H9 (cell line): Measurements from ENCODE around the gene MUSTN1. TPM values are rescaled to one million over a fixed set of nuclear protein-coding genes. Genes with fewer than 3 reads are reported as not detected.
A peak's percentile ranks its signal among the peaks of the same experiment; 100 is the strongest.

ENCODE experiments used
- DNase-seq: peaks from one replicate; pipeline ENCODE4 v3.0.0-alpha.2; 2017
- H2AFZ ChIP-seq: one replicate; pipeline ENCODE4 v1.6.1; 2013; ENCODE audit warnings: mild to moderate bottlenecking, low read length, control low read depth, moderate library complexity
- H2AK5ac ChIP-seq: 2 replicates; pipeline ENCODE4 v1.6.1; 2013; ENCODE audit warnings: low read length, control low read depth, mixed read lengths; ENCODE audit not compliant: insufficient read length
- H2BK120ac ChIP-seq: one replicate; pipeline ENCODE4 v1.6.1; 2013; ENCODE audit warnings: low read depth, mild to moderate bottlenecking, low read length, control low read depth, inconsistent platforms; ENCODE audit not compliant: poor library complexity, severe bottlenecking
- H2BK12ac ChIP-seq: 2 replicates; pipeline ENCODE4 v1.6.1; 2013; ENCODE audit warnings: low read length, control low read depth, mixed read lengths, low read depth; ENCODE audit not compliant: insufficient read length
- H2BK15ac ChIP-seq: 2 replicates; pipeline ENCODE4 v1.6.1; 2013; ENCODE audit warnings: low read depth, low read length, control low read depth
- H2BK20ac ChIP-seq: one replicate; pipeline ENCODE4 v1.6.1; 2013; ENCODE audit warnings: low read depth, mild to moderate bottlenecking, low read length, control low read depth, inconsistent platforms; ENCODE audit not compliant: poor library complexity, severe bottlenecking
- H2BK5ac ChIP-seq: 2 replicates; pipeline ENCODE4 v1.6.1; 2013; ENCODE audit warnings: low read length, control low read depth, mixed read lengths; ENCODE audit not compliant: insufficient read length
- H3K14ac ChIP-seq: 2 replicates; pipeline ENCODE4 v1.6.1; 2013; ENCODE audit warnings: low read length, control low read depth; ENCODE audit not compliant: insufficient read depth
- H3K18ac ChIP-seq: 2 replicates; pipeline ENCODE4 v1.6.1; 2013; ENCODE audit warnings: low read depth, mild to moderate bottlenecking, mixed read lengths, low read length, control low read depth; ENCODE audit not compliant: insufficient read length
- H3K23ac ChIP-seq: 2 replicates; pipeline ENCODE4 v1.6.1; 2013; ENCODE audit warnings: low read length, control low read depth, mixed read lengths, low read depth; ENCODE audit not compliant: insufficient read length
- H3K23me2 ChIP-seq: 2 replicates; pipeline ENCODE4 v1.6.1; 2013; ENCODE audit warnings: low read depth, mild to moderate bottlenecking, mixed read lengths, low read length, control low read depth; ENCODE audit not compliant: insufficient read length, poor library complexity, severe bottlenecking
- H3K27ac ChIP-seq: 2 replicates; pipeline ENCODE4 v1.5.1; 2013; ENCODE audit warnings: low read length, control low read depth, mixed read lengths, low read depth; ENCODE audit not compliant: insufficient read length
- H3K27me3 ChIP-seq: 2 replicates; pipeline ENCODE4 v1.6.1; 2013; ENCODE audit warnings: low read length, control low read depth, inconsistent platforms; ENCODE audit not compliant: insufficient read depth
- H3K4ac ChIP-seq: 2 replicates; pipeline ENCODE4 v1.6.1; 2013; ENCODE audit warnings: low read depth, mild to moderate bottlenecking, control low read depth, inconsistent platforms, low read length, moderate library complexity
- H3K4me1 ChIP-seq: 2 replicates; pipeline ENCODE4 v1.6.1; 2013; ENCODE audit warnings: low read length, control low read depth, inconsistent platforms; ENCODE audit not compliant: insufficient read depth
- H3K4me2 ChIP-seq: 2 replicates; pipeline ENCODE4 v1.6.1; 2013; ENCODE audit warnings: low read length, control low read depth, mixed read lengths; ENCODE audit not compliant: insufficient read length, insufficient read depth
- H3K56ac ChIP-seq: 2 replicates; pipeline ENCODE4 v1.6.1; 2013; ENCODE audit warnings: low read depth, mild to moderate bottlenecking, mixed read lengths, low read length, control low read depth; ENCODE audit not compliant: insufficient read length
- H3K79me1 ChIP-seq: 2 replicates; pipeline ENCODE4 v1.6.1; 2013; ENCODE audit warnings: low read depth, mild to moderate bottlenecking, moderate library complexity, low read length, control low read depth, inconsistent platforms; ENCODE audit not compliant: insufficient read depth, poor library complexity, severe bottlenecking
- H3K79me2 ChIP-seq: 2 replicates; pipeline ENCODE4 v1.6.1; 2013; ENCODE audit warnings: low read length, control low read depth, inconsistent platforms; ENCODE audit not compliant: insufficient read depth
- H3K9ac ChIP-seq: 2 replicates; pipeline ENCODE4 v1.6.1; 2013; ENCODE audit warnings: low read length, control low read depth, mixed read lengths; ENCODE audit not compliant: insufficient read length; ENCODE audit errors: extremely low read depth
- H3K9me3 ChIP-seq: one replicate; pipeline ENCODE4 v1.6.1; 2013; ENCODE audit warnings: low read depth, low read length, inconsistent platforms; ENCODE audit not compliant: control insufficient read depth
- H3T11ph ChIP-seq: one replicate; pipeline ENCODE4 v1.6.1; 2013; ENCODE audit warnings: mild to moderate bottlenecking, low read length, control low read depth, inconsistent platforms
- H4K20me1 ChIP-seq: one replicate; pipeline ENCODE4 v1.6.1; 2013; ENCODE audit not compliant: control insufficient read depth, insufficient read length, insufficient read depth
- H4K5ac ChIP-seq: 2 replicates; pipeline ENCODE4 v1.6.1; 2013; ENCODE audit warnings: low read depth, mild to moderate bottlenecking, mixed read lengths, low read length, control low read depth; ENCODE audit not compliant: insufficient read length
- H4K8ac ChIP-seq: replicated peaks from 2 replicates; pipeline ENCODE4 v1.6.1; 2013; ENCODE audit warnings: low read length, control low read depth, mixed read lengths, low read depth; ENCODE audit not compliant: insufficient read length
- H4K91ac ChIP-seq: 2 replicates; pipeline ENCODE4 v1.6.1; 2013; ENCODE audit warnings: low read depth, mild to moderate bottlenecking, moderate library complexity, mixed read lengths, low read length, control low read depth; ENCODE audit not compliant: insufficient read length
- H3K27ac Mint-ChIP-seq, 3 experiments: 2 replicates in 2 of 3; 3 replicates in 1 of 3; pipeline ENCODE4 v1.8.0; 2020 to 2021; ENCODE audit warnings: mixed read lengths in 3 of 3, mild to moderate bottlenecking in 1 of 3, moderate library complexity in 1 of 3
- H3K27me3 Mint-ChIP-seq: 2 replicates; pipeline ENCODE4 v1.8.0; 2021; ENCODE audit warnings: low read depth, mild to moderate bottlenecking, moderate library complexity, mixed read lengths
- H3K36me3 Mint-ChIP-seq, 3 experiments: 2 replicates in 2 of 3; 3 replicates in 1 of 3; pipeline ENCODE4 v1.8.0; 2020 to 2021; ENCODE audit warnings: low read depth in 3 of 3, mixed read lengths in 3 of 3; ENCODE audit not compliant: insufficient read depth in 1 of 3
- H3K4me1 Mint-ChIP-seq, 2 experiments: 2 replicates each; pipeline ENCODE4 v1.8.0; 2020; ENCODE audit warnings: mixed read lengths in 2 of 2
- H3K4me3 Mint-ChIP-seq, 2 experiments: 2 replicates in 1 of 2; 3 replicates in 1 of 2; pipeline ENCODE4 v1.8.0; 2020 to 2021; ENCODE audit warnings: mild to moderate bottlenecking in 2 of 2, mixed read lengths in 2 of 2, moderate library complexity in 1 of 2
- H3K9me3 Mint-ChIP-seq, 2 experiments: 2 replicates in 1 of 2; 3 replicates in 1 of 2; pipeline ENCODE4 v1.8.0; 2020; ENCODE audit warnings: mild to moderate bottlenecking in 2 of 2, mixed read lengths in 2 of 2, moderate library complexity in 1 of 2
- CTCF ChIP-seq: fragments of 200-600 bp; sonication (generic); conservative IDR thresholded peaks from 3 replicates; pipeline ENCODE4 v1.8.0; 2021; ENCODE audit warnings: antibody characterized with exemption, mild to moderate bottlenecking
- WGBS: extraction: QIAGEN DNeasy Blood & Tissue Kit; methylation state at CpG from one replicate; pipeline ENCODE4 v1.1.7; 2013; ENCODE audit warnings: missing lambda C conversion rate, low lambda C conversion rate, mixed read lengths; ENCODE audit not compliant: insufficient read length; ENCODE audit errors: extremely low coverage; 5-methylcytosine and 5-hydroxymethylcytosine counted together
- total RNA-seq: library from RNA; stranded (reverse); gene quantifications from 2 replicates; pipeline ENCODE4 v1.2.1, GENCODE V29; 2021

MUSTN1 gene
- total RNA-seq, 1 experiment from 2014 or later, result 0.72 TPM

DNA sequence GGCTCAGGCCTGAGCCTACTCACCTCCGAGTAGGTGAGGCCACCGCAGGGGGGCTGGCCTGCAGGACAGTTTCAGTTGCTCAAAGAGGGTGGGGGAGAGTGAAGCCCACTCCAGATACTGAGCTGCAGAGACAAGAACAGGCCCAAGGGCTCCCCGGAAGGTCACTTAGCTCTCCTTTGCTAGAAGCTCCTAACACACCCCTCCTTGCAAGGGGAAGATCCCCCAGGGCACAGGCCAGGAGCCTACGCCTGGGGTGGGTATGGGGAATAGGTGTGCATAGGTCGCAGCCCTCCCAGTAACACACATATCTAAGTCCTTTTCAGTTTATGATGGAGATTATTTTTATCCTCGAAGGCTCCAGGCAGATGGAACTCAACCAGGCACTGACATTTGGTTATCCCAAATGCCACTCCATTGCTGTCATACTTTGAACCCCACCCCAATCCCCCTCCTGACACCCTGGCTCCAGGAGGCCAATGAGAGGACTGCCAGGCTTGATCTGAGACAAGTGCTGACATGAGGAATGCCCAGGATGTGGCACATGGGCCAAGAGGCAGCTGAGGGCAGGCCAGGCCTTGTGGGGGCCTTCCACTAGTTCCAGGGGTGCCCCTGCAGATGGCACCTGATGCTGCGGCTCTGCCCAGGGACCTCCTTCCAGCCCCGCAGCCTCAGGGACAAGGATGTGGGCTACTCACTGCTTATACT is 1.1 kb upstream of the MUSTN1 start:
- peaks cover 0 to 6% (median 0%) of the 10 kb centered on the region in 3 experiments; a peak in 3 of 7 replicates for H3K36me3 Mint-ChIP-seq
- H4K20me1 ChIP-seq, result no peaks in the 10 kb centered on the region
- no peaks in the 10 kb centered on the region for H3K79me2 ChIP-seq
- H3K56ac ChIP-seq, result no peak overlapping the region
- H3K23ac ChIP-seq, result no peak overlapping the region
- no peak for TF ChIP-seq CTCF
- no peaks in the 10 kb centered on the region; the same call in 1 of the 2 replicates for H3K27me3 ChIP-seq
- H4K91ac ChIP-seq, result no peak overlapping the region
- no peak overlapping the region for H2BK15ac ChIP-seq
- no peak overlapping the region for H2BK120ac ChIP-seq
- no peak overlapping the region for H3K18ac ChIP-seq
- H2BK20ac ChIP-seq, result no peak overlapping the region
- no peak overlapping the region for H3K27ac ChIP-seq
- no peak overlapping the region for H2AFZ ChIP-seq
- no peak overlapping the region for H3K4me3 Mint-ChIP-seq
- H3T11ph ChIP-seq, result no peak overlapping the region
- H3K4ac ChIP-seq, result no peak overlapping the region
- H3K9me3 Mint-ChIP-seq, result no peaks in the 10 kb centered on the region
- DNase-seq, result no peak
- H3K79me1 ChIP-seq, result no peaks in the 10 kb centered on the region
- no peak overlapping the region for H4K8ac ChIP-seq
- no peaks in the 10 kb centered on the region for H3K23me2 ChIP-seq
- H3K27ac Mint-ChIP-seq, result peak overlapping the region in 1 of 3 experiments; percentile 18; a peak in 2 of 7 replicates
- no peak overlapping the region for H3K9ac ChIP-seq
- no peak overlapping the region for H2AK5ac ChIP-seq
- no peaks in the 10 kb centered on the region for H3K4me1 ChIP-seq
- no peaks in the 10 kb centered on the region for H3K27me3 Mint-ChIP-seq
- WGBS, result no CpG with 5 or more reads among the region's 8 CpGs
- H2BK5ac ChIP-seq, result no peak overlapping the region
- H3K4me2 ChIP-seq, result no peak overlapping the region
- peaks cover 16 to 25% of the 10 kb centered on the region in 2 experiments for H3K4me1 Mint-ChIP-seq
- no peak overlapping the region for H2BK12ac ChIP-seq
- H3K14ac ChIP-seq, result no peak overlapping the region
- no peaks in the 10 kb centered on the region for H3K9me3 ChIP-seq
- no peak overlapping the region for H4K5ac ChIP-seq
